ENCODE measurements around the gene TNFSF10.
A peak's percentile ranks its signal among the peaks of the same experiment; 100 is the strongest.
"Not testable (repeated sequence)": the region's sequence is repeated elsewhere in the genome, so short reads cannot be mapped to it uniquely, and the experiment has no call there.

Gene TNFSF10

DNA sequence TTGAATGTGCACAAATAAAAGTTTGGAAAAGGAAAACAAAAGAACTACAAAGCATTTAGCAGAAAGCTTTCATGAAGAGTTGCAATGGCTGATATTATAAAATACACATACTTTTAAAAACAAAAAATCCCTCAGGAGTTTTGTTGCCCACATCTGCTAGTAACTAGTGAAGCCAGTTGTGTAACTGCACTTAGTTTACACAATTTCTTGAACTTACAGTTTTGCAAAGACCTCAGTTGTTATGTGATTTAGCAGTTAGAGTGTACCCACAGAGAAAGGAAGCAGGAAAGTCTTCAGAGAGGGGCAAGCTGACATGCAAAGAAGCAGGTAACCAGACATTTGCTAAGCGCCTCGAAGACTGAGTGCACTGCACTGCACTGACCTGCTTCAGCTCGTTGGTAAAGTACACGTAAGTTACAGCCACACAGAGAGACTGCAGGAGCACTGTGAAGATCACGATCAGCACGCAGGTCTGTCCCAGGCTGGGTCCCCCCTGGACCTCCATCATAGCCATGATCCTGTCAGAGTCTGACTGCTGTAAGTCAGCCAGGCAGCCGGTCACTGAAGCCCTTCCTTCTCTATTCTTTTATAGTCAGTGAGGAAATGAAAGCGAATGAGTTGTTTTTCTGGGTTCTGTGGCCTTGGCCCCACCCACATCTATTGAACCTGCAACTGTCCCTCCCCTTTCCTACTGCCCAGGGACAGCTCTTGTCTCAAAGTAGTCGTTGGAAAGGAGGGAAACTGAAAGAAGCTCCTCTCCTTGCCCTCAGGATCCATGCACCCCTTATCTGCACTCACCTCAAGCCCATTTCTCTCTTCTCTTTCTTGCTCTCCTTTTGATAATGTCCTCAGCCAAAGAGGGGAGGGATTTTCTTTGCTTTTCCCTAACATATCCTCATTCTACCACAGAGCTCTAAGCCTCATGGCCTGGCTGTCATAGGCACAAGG, at the start of gene TNFSF10:
Gene TNFSF10, minus strand, starts transcription at position 560 of the 948 bp plus-strand sequence. Its CDS starts 46 bp downstream, at position 514.
- DNase-seq (ENCODE audit: low read depth): no peak

- no peak for DNase-seq (ENCODE audit: low read depth)
Observed at GRCh38 chr3:172569128-172570008, 46.1 kb upstream of the TNFSF10 start.

DNA sequence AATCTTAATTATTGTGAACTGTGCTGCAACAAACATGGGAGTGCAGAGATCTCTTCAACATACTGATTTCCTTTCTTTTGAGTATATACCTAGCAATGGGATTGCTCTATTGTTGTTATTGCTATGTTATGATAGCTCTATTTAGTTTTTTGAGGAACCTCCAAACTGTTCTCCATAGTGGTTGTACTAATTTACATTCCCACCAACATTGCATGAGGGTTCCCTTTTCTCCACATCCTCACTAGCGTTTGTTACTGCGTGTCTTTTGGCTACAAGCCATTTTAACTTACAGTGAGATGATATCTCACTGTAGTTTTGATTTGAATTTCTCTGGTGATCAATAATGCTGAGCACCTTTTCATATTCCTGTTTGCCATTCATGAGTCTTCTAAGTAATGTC, 45.5 kb upstream of the TNFSF10 start:
- DNase-seq (ENCODE audit: low read depth): no peak

DNA sequence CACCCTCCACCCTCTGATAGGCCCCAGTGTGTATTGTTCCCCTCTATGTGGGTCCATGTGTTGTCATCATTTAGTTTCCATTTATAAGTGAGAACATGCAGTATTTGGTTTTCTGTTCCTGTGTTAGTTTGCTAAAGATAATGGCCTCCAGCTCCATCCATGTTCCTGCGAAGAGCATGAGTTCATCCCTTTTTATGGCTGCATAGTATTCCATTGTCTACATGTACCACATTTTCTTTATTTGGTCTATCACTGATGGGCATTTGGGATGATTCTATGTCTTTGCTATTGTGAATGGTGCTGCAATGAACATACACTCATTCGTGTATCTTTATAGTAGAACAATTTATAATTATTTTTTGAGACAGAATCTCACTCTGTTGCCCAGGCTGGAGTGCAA, 43.6 kb upstream of the TNFSF10 start:
- not testable (repeated sequence) for DNase-seq (ENCODE audit: low read depth)

DNA sequence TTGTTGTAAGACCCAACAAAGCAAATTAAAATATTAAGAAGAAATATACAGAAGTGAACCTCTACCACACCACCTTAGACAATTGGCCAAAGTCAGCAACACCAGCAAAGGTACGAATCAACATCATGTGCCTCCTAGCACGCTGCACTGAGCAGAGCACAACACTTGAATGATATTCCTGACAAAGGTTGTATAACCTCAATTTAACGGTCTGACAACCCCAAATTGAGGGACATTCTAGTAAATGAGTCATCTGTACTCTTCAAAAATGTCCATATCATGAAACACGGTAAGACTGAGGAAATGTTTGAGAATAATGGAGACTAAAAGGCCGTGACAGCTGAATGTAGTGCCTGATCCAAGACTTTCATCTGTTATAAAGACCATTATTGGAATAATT, 41.3 kb upstream of the TNFSF10 start:
- DNase-seq (ENCODE audit: low read depth): no peak

DNA sequence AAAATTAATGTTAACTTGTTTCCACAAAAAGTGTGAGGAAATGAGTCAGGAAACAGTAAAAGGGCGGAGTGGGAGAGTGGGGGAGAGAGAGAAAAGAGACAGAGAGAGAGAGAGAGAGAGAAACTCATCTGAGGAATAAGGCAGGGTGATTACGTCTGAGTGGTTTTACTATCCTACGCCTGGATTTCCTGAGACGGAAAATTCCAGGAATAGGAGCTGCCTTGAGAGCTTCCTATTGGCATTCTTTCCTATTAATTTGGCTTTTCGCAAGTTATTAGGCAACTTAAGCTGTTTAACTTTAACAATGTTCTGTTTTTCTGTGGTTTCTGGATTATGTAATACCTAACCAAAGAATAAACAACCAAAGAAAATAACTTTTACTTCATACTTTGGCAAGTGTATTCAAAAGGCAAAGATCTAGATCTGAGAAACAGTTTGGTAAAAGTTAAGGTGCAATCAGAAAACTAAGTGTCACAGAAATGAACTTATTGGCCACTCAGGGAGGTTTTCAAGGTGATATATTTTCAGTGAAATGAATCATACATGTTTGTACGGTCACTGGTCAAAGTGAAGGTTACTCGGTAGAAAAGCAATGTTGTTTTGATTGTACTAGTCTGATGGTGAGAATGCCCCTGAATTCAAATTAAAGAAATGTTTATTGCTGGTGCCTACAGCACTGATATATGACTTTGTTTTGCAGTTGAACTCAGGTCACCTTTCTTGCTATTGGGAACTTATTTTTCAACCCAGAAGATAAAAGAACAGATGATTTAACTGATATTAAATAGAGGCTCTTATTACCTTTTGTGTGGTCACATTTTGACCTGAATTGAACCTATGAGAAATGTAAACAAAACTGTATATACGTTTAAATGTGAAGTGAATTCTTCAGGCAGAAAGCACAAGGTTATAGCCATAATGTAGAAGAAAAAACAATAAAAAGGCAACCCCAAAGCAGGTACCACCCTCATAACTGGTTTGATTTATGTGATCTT, 39.9 kb upstream of the TNFSF10 start:
- DNase-seq (ENCODE audit: low read depth): peak; percentile 82

GRCh38 chr3:172561897-172562640, 38.8 kb upstream of the TNFSF10 start:
- DNase-seq (ENCODE audit: low read depth): no peak

- DNase-seq (ENCODE audit: low read depth): no peak
Observed at GRCh38 chr3:172560586-172560985, 37.4 kb upstream of the TNFSF10 start.

- no peak for DNase-seq (ENCODE audit: low read depth)
Observed at GRCh38 chr3:172560026-172560425, 36.8 kb upstream of the TNFSF10 start.

- no peak for DNase-seq (ENCODE audit: low read depth)
Observed at GRCh38 chr3:172559020-172559419, 35.8 kb upstream of the TNFSF10 start.

GRCh38 chr3:172557515-172558220, 34.4 kb upstream of the TNFSF10 start:
- peak; percentile 44 for DNase-seq (ENCODE audit: low read depth)

DNA sequence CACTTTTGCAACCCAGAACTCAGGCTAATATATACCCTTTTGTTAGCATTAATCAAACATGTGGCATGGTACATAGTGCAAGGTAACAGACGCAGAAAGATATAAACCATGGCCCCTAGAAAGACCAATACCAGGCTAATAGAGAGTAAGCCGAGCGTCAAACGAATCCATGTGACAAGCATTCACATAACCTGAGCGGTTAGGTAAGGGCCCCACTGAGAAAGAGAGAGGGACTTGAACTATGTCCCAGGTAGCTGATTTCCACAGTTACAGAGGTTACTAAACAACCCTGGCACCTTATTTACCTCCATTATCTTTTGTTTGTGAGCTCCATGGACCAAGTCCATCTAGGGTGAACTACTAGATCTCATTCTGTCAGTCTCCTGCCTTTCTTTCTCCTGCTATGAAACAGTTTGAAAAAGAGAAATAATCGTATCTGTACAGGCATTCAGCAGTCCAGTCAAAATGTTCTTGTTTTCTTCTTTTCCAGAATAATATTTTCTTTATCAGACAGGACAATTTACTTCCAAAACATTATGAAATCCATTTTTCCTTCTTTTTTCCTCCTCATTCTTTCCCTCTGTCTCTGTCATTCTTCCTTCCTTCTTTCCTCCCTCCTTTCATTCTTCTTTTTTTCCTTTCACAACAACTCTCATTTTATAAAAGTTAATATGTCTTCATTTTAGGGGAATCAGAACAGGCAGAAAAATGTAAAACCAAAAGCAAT, 30.5 kb upstream of the TNFSF10 start:
- no peak for DNase-seq (ENCODE audit: low read depth)

DNA sequence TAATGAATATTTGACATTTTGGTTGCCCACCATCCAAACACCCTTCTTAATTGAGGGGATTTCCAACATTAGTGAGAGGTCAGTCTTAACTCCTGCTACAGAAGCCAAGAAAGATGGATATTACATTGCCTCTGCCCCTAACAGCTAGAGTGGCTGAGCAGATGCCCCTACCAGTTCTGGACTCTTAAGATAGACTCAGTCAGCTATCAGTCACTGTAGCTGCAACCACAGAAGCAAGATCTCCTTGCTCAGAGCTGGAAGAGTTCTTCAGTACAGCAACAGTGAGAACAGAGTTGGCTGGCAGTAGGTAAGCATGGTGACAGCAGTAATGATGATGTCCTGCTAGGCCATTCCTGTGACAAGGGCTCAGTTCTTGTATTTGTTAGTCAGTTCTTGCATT, 29.4 kb upstream of the TNFSF10 start:
- no peak for DNase-seq (ENCODE audit: low read depth)

DNA sequence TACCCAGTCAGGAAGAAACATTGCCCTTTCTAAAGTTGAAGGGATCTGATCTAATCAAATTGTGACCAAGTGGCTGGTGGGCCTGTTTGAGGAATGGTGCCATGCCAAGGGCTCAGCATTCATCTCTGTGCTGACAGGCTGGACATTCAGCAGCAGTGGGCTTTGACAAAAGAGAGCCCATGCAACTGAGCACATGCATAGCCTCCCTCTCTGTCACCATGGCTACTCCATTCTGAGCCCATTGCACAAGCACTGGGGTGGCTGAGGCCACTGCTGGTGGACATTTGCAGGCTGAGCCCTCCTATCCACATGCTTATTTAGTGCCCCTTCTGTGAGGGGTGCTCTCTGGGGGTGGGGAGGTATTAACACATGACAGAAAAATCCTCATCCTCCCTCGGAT, 28.6 kb upstream of the TNFSF10 start:
- no peak for DNase-seq (ENCODE audit: low read depth)

- DNase-seq (ENCODE audit: low read depth): peak; percentile 55
Observed at GRCh38 chr3:172550347-172550943, 27.2 kb upstream of the TNFSF10 start.

GRCh38 chr3:172549144-172549543, 25.9 kb upstream of the TNFSF10 start:
- no peak for DNase-seq (ENCODE audit: low read depth)

DNA sequence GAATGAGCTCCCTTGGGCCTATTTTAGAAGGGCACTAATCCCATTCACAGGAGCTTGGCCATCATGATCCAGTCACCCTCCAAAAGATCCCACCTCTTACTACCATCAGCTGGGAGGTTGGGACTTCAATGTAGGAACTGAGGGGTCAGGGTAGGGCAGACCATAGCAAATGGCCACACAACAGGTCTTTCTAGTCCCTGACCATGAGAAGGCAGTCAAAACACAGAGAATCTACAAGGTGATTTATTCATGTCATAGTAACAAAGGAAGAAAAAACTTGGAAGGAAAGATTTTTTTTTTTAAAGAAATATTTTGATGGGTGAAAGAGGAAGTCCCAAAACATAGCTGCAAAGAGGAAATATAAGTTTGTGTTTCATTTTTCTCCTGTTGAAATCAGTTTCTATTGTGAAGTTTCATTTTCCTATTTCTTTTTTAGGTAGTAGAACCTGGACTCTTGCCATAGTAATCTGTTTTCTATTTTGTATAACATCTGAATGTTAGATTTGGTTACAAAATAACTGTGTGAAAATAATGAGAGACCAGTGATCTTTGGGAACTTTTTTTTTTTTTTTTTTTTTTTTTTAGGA, 23.5 kb upstream of the TNFSF10 start:
- no peak for DNase-seq (ENCODE audit: low read depth)

DNA sequence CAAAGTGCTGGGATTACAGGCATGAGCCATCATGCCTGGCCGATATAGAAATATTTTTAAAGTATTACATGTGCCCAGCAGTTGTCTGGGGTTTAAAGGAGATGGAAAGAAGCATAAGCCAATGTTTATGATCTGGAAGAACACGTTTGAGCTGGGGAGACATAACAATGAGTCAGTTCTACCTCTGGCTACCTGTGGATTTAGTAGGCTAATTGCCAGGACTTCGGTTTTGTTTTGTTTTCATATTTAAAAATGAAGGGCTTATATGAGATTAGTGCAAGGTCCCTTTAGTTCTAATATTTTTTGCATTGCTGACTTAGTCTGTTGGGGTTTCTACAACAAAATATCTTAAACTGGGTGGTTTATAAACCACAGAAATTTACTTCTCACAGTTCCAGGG, 22.9 kb upstream of the TNFSF10 start:
- DNase-seq (ENCODE audit: low read depth): no peak

- DNase-seq (ENCODE audit: low read depth): no peak
Observed at GRCh38 chr3:172544404-172544803, 21.2 kb upstream of the TNFSF10 start.

All from stromal cell of bone marrow (primary cell).